Measurements from ENCODE around the gene ACP4.
"Not testable (repeated sequence)": the region's sequence is repeated elsewhere in the genome, so short reads cannot be mapped to it uniquely, and the experiment has no call there.

DNA sequence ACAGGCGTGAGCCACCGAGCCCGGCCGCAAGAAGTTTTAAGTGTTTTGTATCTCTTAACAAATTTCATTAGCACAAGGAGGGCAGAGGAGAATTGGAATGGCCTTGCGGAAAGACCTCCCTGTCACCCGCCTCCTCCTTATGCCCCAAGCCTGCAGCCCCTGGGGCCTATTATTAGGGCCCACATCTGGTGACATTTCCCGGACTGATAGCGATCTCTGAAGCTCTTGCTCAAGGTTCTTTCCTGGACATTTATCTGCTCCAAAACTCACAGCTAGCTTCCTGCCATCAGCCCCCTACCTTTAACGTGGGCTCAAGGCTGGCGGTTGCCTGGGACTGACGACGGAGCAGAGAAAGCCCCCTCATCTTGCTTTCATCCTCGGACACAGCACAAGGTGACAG is 26.7 kb upstream of the ACP4 start:
- TF ChIP-seq EZH2 (IDR thresholded peaks at IDR 0.05; ENCODE audit: insufficient read depth, poor library complexity, severe bottlenecking); EZH2phosphoT487 (IDR thresholded peaks at IDR 0.05; ENCODE audit: insufficient read depth, low read depth): not testable (repeated sequence)
